ENCODE data around the gene MSMO1.
"Not testable (repeated sequence)": the region's sequence is repeated elsewhere in the genome, so short reads cannot be mapped to it uniquely, and the experiment has no call there.

MSMO1 gene

DNA sequence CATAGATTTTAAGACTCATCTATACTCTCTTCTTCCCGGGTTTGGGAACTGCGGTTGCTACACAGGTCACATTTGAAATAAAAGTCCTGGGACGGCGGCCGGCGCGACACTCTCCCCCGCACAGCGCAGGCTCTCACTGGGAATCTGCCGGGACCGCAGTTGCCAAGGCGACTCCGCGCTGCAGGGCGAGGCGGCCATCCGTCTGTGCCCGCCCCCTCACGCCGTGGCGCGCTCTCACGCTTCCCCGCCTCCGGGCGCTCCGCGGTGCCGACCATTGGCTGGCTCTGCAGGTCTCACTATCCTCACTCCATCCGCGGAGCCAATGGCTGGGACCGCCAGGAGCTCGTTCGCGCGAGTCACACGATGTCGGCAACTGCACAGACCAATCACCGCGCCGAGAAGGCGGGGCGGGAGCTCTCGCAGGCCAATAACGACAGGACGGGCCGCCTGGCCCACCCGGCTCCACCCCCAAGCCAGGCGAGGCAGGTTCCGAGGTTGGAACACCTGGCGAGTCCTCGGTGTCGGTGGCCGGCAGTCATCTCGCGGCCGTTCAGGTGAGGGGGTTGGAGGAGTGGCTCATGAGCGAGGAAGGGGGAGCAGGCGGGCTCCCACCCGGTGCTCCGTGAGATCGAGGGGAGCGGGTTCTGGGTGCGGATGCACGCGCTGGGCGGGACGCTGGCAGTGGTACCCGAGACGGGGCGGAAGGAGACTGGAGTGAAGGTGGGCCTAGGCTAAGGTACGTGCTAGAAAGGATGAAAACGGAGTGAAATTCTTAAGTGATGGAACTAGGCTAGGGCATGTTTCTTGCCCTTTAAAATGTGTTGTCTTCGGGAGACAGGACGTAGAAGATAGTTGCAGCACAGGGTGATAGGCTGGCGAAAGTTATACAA, at the start of gene MSMO1:
MSMO1 (plus strand) TSS at position 459 of the 890 bp plus-strand sequence. CDS start 5,702 bp downstream, outside the sequence.
- H3K27ac ChIP-seq: peak within 1 kb of the TSS; percentile 90
- ChIA-PET POLR2A (ENCODE audit: low non-redundant PET) (interaction anchor here (0.8 kb wide), 1 partner anchor 33 kb away, joined by 3 read pairs; no protein-coding TSS in a partner anchor), CTCF (interaction anchor here (0.7 kb wide), 1 partner anchor 147 kb away, joined by 3 read pairs; no protein-coding TSS in a partner anchor)
- TF ChIP-seq, protein P1, sequence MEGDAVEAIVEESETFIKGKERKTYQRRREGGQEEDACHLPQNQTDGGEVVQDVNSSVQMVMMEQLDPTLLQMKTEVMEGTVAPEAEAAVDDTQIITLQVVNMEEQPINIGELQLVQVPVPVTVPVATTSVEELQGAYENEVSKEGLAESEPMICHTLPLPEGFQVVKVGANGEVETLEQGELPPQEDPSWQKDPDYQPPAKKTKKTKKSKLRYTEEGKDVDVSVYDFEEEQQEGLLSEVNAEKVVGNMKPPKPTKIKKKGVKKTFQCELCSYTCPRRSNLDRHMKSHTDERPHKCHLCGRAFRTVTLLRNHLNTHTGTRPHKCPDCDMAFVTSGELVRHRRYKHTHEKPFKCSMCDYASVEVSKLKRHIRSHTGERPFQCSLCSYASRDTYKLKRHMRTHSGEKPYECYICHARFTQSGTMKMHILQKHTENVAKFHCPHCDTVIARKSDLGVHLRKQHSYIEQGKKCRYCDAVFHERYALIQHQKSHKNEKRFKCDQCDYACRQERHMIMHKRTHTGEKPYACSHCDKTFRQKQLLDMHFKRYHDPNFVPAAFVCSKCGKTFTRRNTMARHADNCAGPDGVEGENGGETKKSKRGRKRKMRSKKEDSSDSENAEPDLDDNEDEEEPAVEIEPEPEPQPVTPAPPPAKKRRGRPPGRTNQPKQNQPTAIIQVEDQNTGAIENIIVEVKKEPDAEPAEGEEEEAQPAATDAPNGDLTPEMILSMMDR (conservative IDR thresholded peaks at IDR 0.05; ENCODE audit: low read depth): no peak
- DNase-seq (ENCODE audit: low spot score): peak; percentile 95

DNA sequence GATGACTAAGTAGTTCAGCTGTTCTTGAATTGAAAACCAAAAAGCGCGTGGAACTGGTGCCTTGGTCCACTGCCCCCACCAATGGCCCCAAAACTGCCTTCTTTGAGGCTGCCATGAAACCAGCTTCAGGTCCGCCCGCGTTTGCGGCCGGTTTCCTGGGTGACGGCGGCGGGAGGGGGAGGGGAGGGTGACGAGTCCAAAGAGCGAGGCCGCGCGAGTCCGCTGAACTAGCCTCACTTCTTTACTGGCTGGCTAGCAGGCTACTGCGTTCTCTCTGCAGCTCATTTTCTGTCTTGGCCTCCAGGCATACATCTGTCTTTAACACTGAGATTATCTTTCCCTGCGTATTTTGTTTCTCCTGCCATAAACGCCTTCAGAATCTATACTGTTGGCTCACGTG, 47.9 kb upstream of the MSMO1 start:
- H3K27ac ChIP-seq; CTCF ChIA-PET; DNase-seq (ENCODE audit: low spot score); POLR2A ChIA-PET (ENCODE audit: low non-redundant PET): not testable (repeated sequence)

DNA sequence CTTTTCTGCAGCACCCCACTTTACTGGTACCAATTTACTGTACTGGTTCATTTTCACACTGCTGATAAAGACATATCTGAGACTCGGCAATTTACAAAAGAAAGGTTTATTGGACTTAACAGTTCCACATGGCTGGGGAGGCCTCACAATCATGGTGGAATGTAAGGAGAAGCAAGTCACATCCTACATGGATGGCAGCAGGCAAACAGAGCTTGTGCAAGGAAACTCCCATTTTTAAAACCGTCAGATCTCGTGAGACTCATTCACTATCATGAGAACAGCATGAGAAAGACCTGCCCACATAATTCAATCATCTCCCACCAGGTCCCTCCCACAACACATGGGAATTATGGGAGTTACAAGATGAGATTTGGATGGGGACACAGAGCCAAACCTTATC, 42.8 kb upstream of the MSMO1 start:
- POLR2A ChIA-PET (ENCODE audit: low non-redundant PET); DNase-seq (ENCODE audit: low spot score); H3K27ac ChIP-seq: not testable (repeated sequence)
- CTCF ChIA-PET: interaction anchor here (0.6 to 1.3 kb wide), 2 partner anchors 154 to 518 kb away, joined by 3 to 6 read pairs; no protein-coding TSS in a partner anchor

DNA sequence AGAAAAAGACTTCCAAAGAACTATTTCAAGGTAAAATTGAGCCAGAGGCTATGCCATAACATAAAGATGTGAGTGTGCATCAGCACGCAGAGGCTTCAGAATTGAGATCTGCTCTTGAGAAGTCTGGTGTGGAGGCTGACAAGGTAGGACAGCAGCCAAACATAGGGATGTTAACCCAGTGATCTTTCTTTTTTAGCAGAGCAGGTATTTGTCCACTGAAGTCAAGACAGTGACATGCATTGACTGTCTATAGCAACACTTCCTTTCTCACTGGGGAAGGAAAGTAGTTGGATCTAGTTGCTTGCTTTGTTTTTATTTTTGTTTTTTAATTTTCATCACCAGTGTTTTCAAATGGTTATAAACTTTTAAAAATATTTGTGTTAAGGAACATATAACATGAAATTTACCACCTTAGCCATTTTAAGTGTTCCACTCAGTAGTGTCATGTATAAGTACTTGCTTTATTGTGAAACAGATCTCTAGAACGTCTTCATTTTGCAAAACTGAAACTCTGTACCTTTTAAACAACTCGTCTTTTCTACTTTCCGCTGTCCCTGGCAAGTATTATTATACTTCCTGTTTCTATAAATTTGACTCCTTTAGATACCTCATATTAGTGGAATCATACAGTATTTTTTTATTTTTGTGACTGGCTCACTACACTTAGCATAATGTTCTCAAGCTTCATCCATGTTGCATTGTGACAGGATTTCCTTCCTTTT, 40.7 kb upstream of the MSMO1 start:
- H3K27ac ChIP-seq; CTCF ChIA-PET; DNase-seq (ENCODE audit: low spot score); POLR2A ChIA-PET (ENCODE audit: low non-redundant PET): not testable (repeated sequence)

DNA sequence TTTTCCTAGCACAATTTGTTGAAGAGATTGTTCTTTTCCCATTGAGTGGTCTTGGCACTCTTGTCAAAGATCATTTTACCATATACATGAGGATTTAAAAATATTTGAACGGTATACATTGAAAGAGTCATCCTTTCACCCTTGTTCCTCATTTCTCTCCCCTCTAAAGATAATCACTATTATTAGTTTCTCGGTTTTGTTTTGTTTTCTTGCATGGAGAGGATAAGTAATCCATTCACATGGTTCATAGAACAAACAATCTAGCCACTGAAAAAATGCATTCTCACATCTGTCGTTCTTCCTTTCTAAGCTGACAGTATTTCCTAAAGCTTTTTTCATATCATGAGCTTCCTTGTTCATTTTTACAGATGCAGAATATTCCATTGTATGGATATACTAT, 39.2 kb upstream of the MSMO1 start:
- ChIA-PET CTCF (no interaction called here), POLR2A (ENCODE audit: low non-redundant PET) (no interaction called here)

DNA sequence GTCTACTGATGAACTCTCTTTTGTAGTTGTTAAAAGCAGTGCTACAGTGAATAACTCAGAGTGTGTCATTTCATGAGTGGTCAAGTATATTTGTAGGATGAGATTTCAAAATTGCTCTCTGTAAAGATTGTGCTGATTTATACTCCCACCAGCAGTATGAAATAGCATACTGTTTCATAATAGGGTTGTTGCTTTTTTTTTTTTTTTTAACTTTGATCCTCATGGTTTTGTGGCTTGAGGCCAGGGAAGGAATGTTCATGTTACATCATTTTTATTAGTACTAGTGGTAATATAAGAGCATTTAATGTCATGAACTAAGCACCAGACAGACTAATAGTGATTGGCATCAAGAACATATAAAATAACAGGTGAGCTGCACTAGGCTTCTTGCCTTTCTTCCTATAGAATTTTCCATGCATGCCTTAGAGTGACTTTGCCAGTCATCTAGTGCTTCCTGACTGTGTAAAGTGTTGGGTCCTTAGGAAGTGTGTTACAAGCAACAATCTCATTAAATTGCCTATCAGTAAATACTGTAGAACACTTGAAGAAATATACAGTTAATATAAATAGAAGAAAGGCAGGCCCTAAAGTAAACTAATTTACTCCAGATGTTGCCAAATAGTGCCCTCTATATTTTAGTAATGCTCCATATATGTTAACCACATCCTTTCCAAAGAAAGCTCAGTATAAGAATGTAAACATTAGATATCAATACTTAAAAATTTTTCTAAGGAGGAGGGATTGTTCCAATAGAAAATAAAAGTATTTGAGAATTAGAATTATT, 38.6 kb upstream of the MSMO1 start:
- DNase-seq (ENCODE audit: low spot score): peak; percentile 14
- TF ChIP-seq, protein P1 (conservative IDR thresholded peaks at IDR 0.05; ENCODE audit: low read depth): no peak
- H3K27ac ChIP-seq: no peak overlapping the region
- ChIA-PET POLR2A (ENCODE audit: low non-redundant PET) (no interaction called here), CTCF (no interaction called here)

More for the DNA sequence above, 39.2 kb upstream of the MSMO1 start:
- DNase-seq (ENCODE audit: low spot score): no peak
- TF ChIP-seq, protein P1 (conservative IDR thresholded peaks at IDR 0.05; ENCODE audit: low read depth): no peak
- no peak overlapping the region for H3K27ac ChIP-seq

DNA sequence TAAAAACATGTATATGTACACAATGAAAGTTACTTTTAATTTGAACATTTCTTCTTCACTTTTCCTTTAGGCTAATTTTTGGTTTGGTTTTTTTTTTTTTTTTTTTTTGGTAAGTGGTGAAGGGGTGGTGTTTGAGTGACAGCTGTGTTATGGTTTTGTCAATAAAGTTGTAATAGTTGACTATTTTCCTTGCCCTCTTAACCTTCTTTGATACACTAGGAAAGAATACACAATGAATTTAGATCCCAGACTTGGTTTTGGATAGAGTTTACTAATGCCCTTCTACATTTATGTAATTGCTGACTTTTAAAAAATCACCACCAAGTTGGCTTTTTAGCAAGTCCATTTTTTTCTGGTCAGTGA, 38.1 kb upstream of the MSMO1 start:
- DNase-seq (ENCODE audit: low spot score): no peak

More for the DNA sequence above, 38.1 kb upstream of the MSMO1 start:
- TF ChIP-seq, protein P1 (conservative IDR thresholded peaks at IDR 0.05; ENCODE audit: low read depth): no peak
- POLR2A ChIA-PET (ENCODE audit: low non-redundant PET): no interaction called here
- no peak overlapping the region for H3K27ac ChIP-seq
- CTCF ChIA-PET: interaction anchor here (0.7 kb wide), 1 partner anchor 80 kb away, joined by 8 read pairs; no protein-coding TSS in a partner anchor

Data from RWPE1 (cell line).